ENCODE data around the gene NPR1. TPM values are rescaled to one million over a fixed set of nuclear protein-coding genes. Genes with fewer than 3 reads are reported as not detected.

The NPR1 gene
- total and polyA plus RNA-seq, 2 of the 13 experiments (the other 11 are each of a cell fraction or from before 2014, with no cell fraction given), result not detected

- TF ChIP-seq DBP (CRISPR knock-in tag; IDR thresholded peaks at IDR 0.05; ENCODE audit: not compliant biosample characterization) (no peak), ZNF800 (CRISPR knock-in tag; IDR thresholded peaks at IDR 0.05) (no peak), FUBP1 (CRISPR knock-in tag; IDR thresholded peaks at IDR 0.05; ENCODE audit: borderline replicate concordance) (no peak), MYNN (CRISPR knock-in tag; IDR thresholded peaks at IDR 0.05; ENCODE audit: low read depth) (0 out of 2 replicates have a peak, but pooled peaks have one; percentile 81), ZNF841 (CRISPR knock-in tag; IDR thresholded peaks at IDR 0.05; ENCODE audit: borderline replicate concordance) (no peak), FLYWCH1 (CRISPR knock-in tag; IDR thresholded peaks at IDR 0.05) (no peak), GPN1 (CRISPR knock-in tag; IDR thresholded peaks at IDR 0.05; ENCODE audit: borderline replicate concordance) (no peak), ZFX (CRISPR knock-in tag; IDR thresholded peaks at IDR 0.05; ENCODE audit: low read depth) (peak; percentile 98), ZUFSP (CRISPR knock-in tag; IDR thresholded peaks at IDR 0.05; ENCODE audit: borderline replicate concordance) (no peak), JUND (CRISPR knock-in tag; IDR thresholded peaks at IDR 0.05) (no peak), ARID3A (IDR thresholded peaks at IDR 0.05; ENCODE audit: low read depth, low read length) (no peak), HNF1B (CRISPR knock-in tag; IDR thresholded peaks at IDR 0.05) (peak; percentile 85), TFDP2 (CRISPR knock-in tag; IDR thresholded peaks at IDR 0.05) (peak; percentile 80)
Measured at GRCh38 chr1:153658400-153659174, 19.9 kb upstream of the NPR1 start, which contains the start of gene SNAPIN (continued).

Measured in HepG2 (cell line).